ACHN (cell line): ENCODE results near the gene XAB2.

Source experiments
- DNase-seq: peaks from one replicate; pipeline ENCODE4 v3.0.0-alpha.2; 2015
- in situ Hi-C: cut with HindIII; loops from 2 replicates; pipeline ENCODE4 v1.10.0; 2017; ENCODE audit warnings: low sequenced_read_pairs, low pct_ligation_motif_present, low pct_unique_long_range_greater_than_20kb

XAB2 gene

GRCh38 chr19:7618771-7619510 is 10.4 kb downstream of the XAB2 start:
- in situ Hi-C loops: no loop called here
- no peak for DNase-seq

GRCh38 chr19:7618348-7618747 is 11.0 kb downstream of the XAB2 start:
- no peak for DNase-seq
- in situ Hi-C loops: no loop called here

GRCh38 chr19:7617735-7618134 is 11.6 kb downstream of the XAB2 start:
- no peak for DNase-seq
- in situ Hi-C loops: no loop called here

GRCh38 chr19:7617172-7617571 is 12.2 kb downstream of the XAB2 start:
- no peak for DNase-seq
- in situ Hi-C loops: no loop called here

GRCh38 chr19:7614859-7615741 is 14.2 kb downstream of the XAB2 start:
- no peak for DNase-seq

GRCh38 chr19:7612282-7613274 is 16.8 kb downstream of the XAB2 start:
- no peak for DNase-seq
- in situ Hi-C loops: no loop called here

More at GRCh38 chr19:7614859-7615741, 14.2 kb downstream of the XAB2 start:
- in situ Hi-C loops: no loop called here

GRCh38 chr19:7611541-7612279 is 17.6 kb downstream of the XAB2 start:
- DNase-seq: no peak
- in situ Hi-C loops: no loop called here

GRCh38 chr19:7610491-7611240 is 18.7 kb downstream of the XAB2 start:
- in situ Hi-C loops: no loop called here
- DNase-seq: no peak

- DNase-seq: no peak
- in situ Hi-C loops: no loop called here
These were observed 21.3 kb downstream of the XAB2 start for GRCh38 chr19:7607874-7608560.

- in situ Hi-C loops: no loop called here
- DNase-seq: no peak
These were observed 22.0 kb downstream of the XAB2 start for GRCh38 chr19:7607212-7607873.

- in situ Hi-C loops: no loop called here
- no peak for DNase-seq
These were observed 23.1 kb downstream of the XAB2 start for GRCh38 chr19:7606289-7606688.

- in situ Hi-C loops: no loop called here
- DNase-seq: peak; percentile 12
These were observed 23.7 kb downstream of the XAB2 start for GRCh38 chr19:7605490-7606222.

GRCh38 chr19:7603919-7604318 is 25.4 kb downstream of the XAB2 start:
- DNase-seq: no peak
- in situ Hi-C loops: no loop called here

GRCh38 chr19:7602935-7603497 is 26.3 kb downstream of the XAB2 start:
- in situ Hi-C loops: no loop called here
- no peak for DNase-seq

- no peak for DNase-seq
- in situ Hi-C loops: no loop called here
These were observed 27.0 kb downstream of the XAB2 start for GRCh38 chr19:7602240-7602934.
